H9 (cell line): ENCODE data around the gene PCSK1. TPM values are rescaled to one million over a fixed set of nuclear protein-coding genes. Genes with fewer than 3 reads are reported as not detected.
A peak's percentile ranks its signal among the peaks of the same experiment; 100 is the strongest.

Experiments
- DNase-seq: peaks from one replicate; pipeline ENCODE4 v3.0.0-alpha.2; 2017
- H2AFZ ChIP-seq: one replicate; pipeline ENCODE4 v1.6.1; 2013; ENCODE audit warnings: mild to moderate bottlenecking, low read length, control low read depth, moderate library complexity
- H2AK5ac ChIP-seq: 2 replicates; pipeline ENCODE4 v1.6.1; 2013; ENCODE audit warnings: low read length, control low read depth, mixed read lengths; ENCODE audit not compliant: insufficient read length
- H2BK120ac ChIP-seq: one replicate; pipeline ENCODE4 v1.6.1; 2013; ENCODE audit warnings: low read depth, mild to moderate bottlenecking, low read length, control low read depth, inconsistent platforms; ENCODE audit not compliant: poor library complexity, severe bottlenecking
- H2BK12ac ChIP-seq: 2 replicates; pipeline ENCODE4 v1.6.1; 2013; ENCODE audit warnings: low read length, control low read depth, mixed read lengths, low read depth; ENCODE audit not compliant: insufficient read length
- H2BK15ac ChIP-seq: 2 replicates; pipeline ENCODE4 v1.6.1; 2013; ENCODE audit warnings: low read depth, low read length, control low read depth
- H2BK20ac ChIP-seq: one replicate; pipeline ENCODE4 v1.6.1; 2013; ENCODE audit warnings: low read depth, mild to moderate bottlenecking, low read length, control low read depth, inconsistent platforms; ENCODE audit not compliant: poor library complexity, severe bottlenecking
- H2BK5ac ChIP-seq: 2 replicates; pipeline ENCODE4 v1.6.1; 2013; ENCODE audit warnings: low read length, control low read depth, mixed read lengths; ENCODE audit not compliant: insufficient read length
- H3K14ac ChIP-seq: 2 replicates; pipeline ENCODE4 v1.6.1; 2013; ENCODE audit warnings: low read length, control low read depth; ENCODE audit not compliant: insufficient read depth
- H3K18ac ChIP-seq: 2 replicates; pipeline ENCODE4 v1.6.1; 2013; ENCODE audit warnings: low read depth, mild to moderate bottlenecking, mixed read lengths, low read length, control low read depth; ENCODE audit not compliant: insufficient read length
- H3K23ac ChIP-seq: 2 replicates; pipeline ENCODE4 v1.6.1; 2013; ENCODE audit warnings: low read length, control low read depth, mixed read lengths, low read depth; ENCODE audit not compliant: insufficient read length
- H3K23me2 ChIP-seq: 2 replicates; pipeline ENCODE4 v1.6.1; 2013; ENCODE audit warnings: low read depth, mild to moderate bottlenecking, mixed read lengths, low read length, control low read depth; ENCODE audit not compliant: insufficient read length, poor library complexity, severe bottlenecking
- H3K27ac ChIP-seq: 2 replicates; pipeline ENCODE4 v1.5.1; 2013; ENCODE audit warnings: low read length, control low read depth, mixed read lengths, low read depth; ENCODE audit not compliant: insufficient read length
- H3K27me3 ChIP-seq: 2 replicates; pipeline ENCODE4 v1.6.1; 2013; ENCODE audit warnings: low read length, control low read depth, inconsistent platforms; ENCODE audit not compliant: insufficient read depth
- H3K4ac ChIP-seq: 2 replicates; pipeline ENCODE4 v1.6.1; 2013; ENCODE audit warnings: low read depth, mild to moderate bottlenecking, control low read depth, inconsistent platforms, low read length, moderate library complexity
- H3K4me1 ChIP-seq: 2 replicates; pipeline ENCODE4 v1.6.1; 2013; ENCODE audit warnings: low read length, control low read depth, inconsistent platforms; ENCODE audit not compliant: insufficient read depth
- H3K4me2 ChIP-seq: 2 replicates; pipeline ENCODE4 v1.6.1; 2013; ENCODE audit warnings: low read length, control low read depth, mixed read lengths; ENCODE audit not compliant: insufficient read length, insufficient read depth
- H3K56ac ChIP-seq: 2 replicates; pipeline ENCODE4 v1.6.1; 2013; ENCODE audit warnings: low read depth, mild to moderate bottlenecking, mixed read lengths, low read length, control low read depth; ENCODE audit not compliant: insufficient read length
- H3K79me1 ChIP-seq: 2 replicates; pipeline ENCODE4 v1.6.1; 2013; ENCODE audit warnings: low read depth, mild to moderate bottlenecking, moderate library complexity, low read length, control low read depth, inconsistent platforms; ENCODE audit not compliant: insufficient read depth, poor library complexity, severe bottlenecking
- H3K79me2 ChIP-seq: 2 replicates; pipeline ENCODE4 v1.6.1; 2013; ENCODE audit warnings: low read length, control low read depth, inconsistent platforms; ENCODE audit not compliant: insufficient read depth
- H3K9ac ChIP-seq: 2 replicates; pipeline ENCODE4 v1.6.1; 2013; ENCODE audit warnings: low read length, control low read depth, mixed read lengths; ENCODE audit not compliant: insufficient read length; ENCODE audit errors: extremely low read depth
- H3K9me3 ChIP-seq: one replicate; pipeline ENCODE4 v1.6.1; 2013; ENCODE audit warnings: low read depth, low read length, inconsistent platforms; ENCODE audit not compliant: control insufficient read depth
- H3T11ph ChIP-seq: one replicate; pipeline ENCODE4 v1.6.1; 2013; ENCODE audit warnings: mild to moderate bottlenecking, low read length, control low read depth, inconsistent platforms
- H4K20me1 ChIP-seq: one replicate; pipeline ENCODE4 v1.6.1; 2013; ENCODE audit not compliant: control insufficient read depth, insufficient read length, insufficient read depth
- H4K5ac ChIP-seq: 2 replicates; pipeline ENCODE4 v1.6.1; 2013; ENCODE audit warnings: low read depth, mild to moderate bottlenecking, mixed read lengths, low read length, control low read depth; ENCODE audit not compliant: insufficient read length
- H4K8ac ChIP-seq: replicated peaks from 2 replicates; pipeline ENCODE4 v1.6.1; 2013; ENCODE audit warnings: low read length, control low read depth, mixed read lengths, low read depth; ENCODE audit not compliant: insufficient read length
- H4K91ac ChIP-seq: 2 replicates; pipeline ENCODE4 v1.6.1; 2013; ENCODE audit warnings: low read depth, mild to moderate bottlenecking, moderate library complexity, mixed read lengths, low read length, control low read depth; ENCODE audit not compliant: insufficient read length
- H3K27ac Mint-ChIP-seq, 3 experiments: 2 replicates in 2 of 3; 3 replicates in 1 of 3; pipeline ENCODE4 v1.8.0; 2020 to 2021; ENCODE audit warnings: mixed read lengths in 3 of 3, mild to moderate bottlenecking in 1 of 3, moderate library complexity in 1 of 3
- H3K27me3 Mint-ChIP-seq: 2 replicates; pipeline ENCODE4 v1.8.0; 2021; ENCODE audit warnings: low read depth, mild to moderate bottlenecking, moderate library complexity, mixed read lengths
- H3K36me3 Mint-ChIP-seq, 3 experiments: 2 replicates in 2 of 3; 3 replicates in 1 of 3; pipeline ENCODE4 v1.8.0; 2020 to 2021; ENCODE audit warnings: low read depth in 3 of 3, mixed read lengths in 3 of 3; ENCODE audit not compliant: insufficient read depth in 1 of 3
- H3K4me1 Mint-ChIP-seq, 2 experiments: 2 replicates each; pipeline ENCODE4 v1.8.0; 2020; ENCODE audit warnings: mixed read lengths in 2 of 2
- H3K4me3 Mint-ChIP-seq, 2 experiments: 2 replicates in 1 of 2; 3 replicates in 1 of 2; pipeline ENCODE4 v1.8.0; 2020 to 2021; ENCODE audit warnings: mild to moderate bottlenecking in 2 of 2, mixed read lengths in 2 of 2, moderate library complexity in 1 of 2
- H3K9me3 Mint-ChIP-seq, 2 experiments: 2 replicates in 1 of 2; 3 replicates in 1 of 2; pipeline ENCODE4 v1.8.0; 2020; ENCODE audit warnings: mild to moderate bottlenecking in 2 of 2, mixed read lengths in 2 of 2, moderate library complexity in 1 of 2
- CTCF ChIP-seq: fragments of 200-600 bp; sonication (generic); conservative IDR thresholded peaks from 3 replicates; pipeline ENCODE4 v1.8.0; 2021; ENCODE audit warnings: antibody characterized with exemption, mild to moderate bottlenecking
- WGBS: extraction: QIAGEN DNeasy Blood & Tissue Kit; methylation state at CpG from one replicate; pipeline ENCODE4 v1.1.7; 2013; ENCODE audit warnings: missing lambda C conversion rate, low lambda C conversion rate, mixed read lengths; ENCODE audit not compliant: insufficient read length; ENCODE audit errors: extremely low coverage; 5-methylcytosine and 5-hydroxymethylcytosine counted together
- total RNA-seq: library from RNA; stranded (reverse); gene quantifications from 2 replicates; pipeline ENCODE4 v1.2.1, GENCODE V29; 2021

Gene PCSK1
- total RNA-seq, 1 experiment from 2014 or later: 2.9 TPM

DNA sequence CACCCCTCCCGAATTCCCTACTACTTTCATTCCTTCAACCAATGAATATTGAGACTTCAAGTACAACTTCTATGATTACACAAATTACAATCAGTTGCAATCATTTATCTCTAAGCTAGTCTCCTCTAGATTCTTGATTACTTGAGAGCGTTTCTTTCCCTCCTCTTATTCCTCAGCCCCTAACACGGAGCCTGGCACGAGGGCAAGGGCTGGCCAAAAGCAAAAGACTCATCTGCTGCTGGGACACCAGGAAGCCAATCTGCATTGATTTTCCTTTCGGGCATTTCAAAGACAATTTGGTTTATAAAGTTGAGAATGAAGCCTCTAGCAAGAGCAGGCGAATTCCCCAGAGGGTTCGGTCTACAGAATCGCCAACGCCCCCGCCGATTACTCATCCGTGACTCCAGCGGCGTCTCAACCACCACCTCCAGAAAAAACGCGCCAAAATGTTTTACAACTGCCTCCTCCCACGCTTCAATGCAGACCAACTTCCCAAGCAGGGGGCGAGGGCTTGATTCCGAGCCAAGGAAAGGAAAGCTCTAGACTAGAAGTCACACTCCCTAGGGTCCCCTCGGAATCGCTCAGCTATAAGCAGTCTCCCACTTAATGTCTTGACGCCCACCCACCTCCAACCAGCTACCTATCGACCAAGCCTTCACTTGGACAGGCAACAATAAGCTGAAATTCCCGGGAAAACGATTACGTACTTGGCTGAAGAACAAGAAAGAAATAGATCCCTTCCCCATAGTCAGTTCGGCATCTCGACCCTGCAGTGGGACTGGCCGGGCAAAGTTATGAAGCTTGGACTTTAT lies 1.5 kb downstream of the PCSK1 start:
- no peak overlapping the region; the same call in 1 of the 2 replicates for H3K14ac ChIP-seq
- no peak overlapping the region for H2BK20ac ChIP-seq
- H2BK15ac ChIP-seq: no peak overlapping the region
- no peaks in the 10 kb centered on the region for H3K9me3 Mint-ChIP-seq
- no peak for TF ChIP-seq CTCF
- no peaks in the 10 kb centered on the region for H4K20me1 ChIP-seq
- no peak overlapping the region for H3K23ac ChIP-seq
- no peak overlapping the region for H2BK5ac ChIP-seq
- H2BK120ac ChIP-seq: no peak overlapping the region
- H3K4me3 Mint-ChIP-seq: peak overlapping the region; percentile 78 to 95
- no peak overlapping the region for H4K91ac ChIP-seq
- H3K23me2 ChIP-seq: peaks cover 22% of the 10 kb centered on the region
- H4K8ac ChIP-seq: no peak overlapping the region
- peak overlapping the region in 1 of 3 experiments; percentile 21; a peak in 2 of 7 replicates for H3K27ac Mint-ChIP-seq
- H3K4me1 Mint-ChIP-seq: peaks cover 33 to 34% of the 10 kb centered on the region in 2 experiments
- no peaks in the 10 kb centered on the region for H3K79me2 ChIP-seq
- H3K27me3 Mint-ChIP-seq: peaks cover 69% of the 10 kb centered on the region
- no peak overlapping the region for H3T11ph ChIP-seq
- H2AK5ac ChIP-seq: no peak overlapping the region
- no peak overlapping the region for H3K56ac ChIP-seq
- H3K9me3 ChIP-seq: no peaks in the 10 kb centered on the region
- H3K79me1 ChIP-seq: no peaks in the 10 kb centered on the region
- no peak overlapping the region for H3K4ac ChIP-seq
- peaks cover 2% of the 10 kb centered on the region; the same call in 1 of the 2 replicates for H3K4me1 ChIP-seq
- no CpG with 5 or more reads among the region's 29 CpGs for WGBS
- H3K4me2 ChIP-seq: peak overlapping the region; percentile 76
- no peak overlapping the region for H2AFZ ChIP-seq
- H3K9ac ChIP-seq: no peak overlapping the region
- H4K5ac ChIP-seq: no peak overlapping the region
- no peak overlapping the region for H3K27ac ChIP-seq
- H2BK12ac ChIP-seq: no peak overlapping the region
- H3K27me3 ChIP-seq: peaks cover 15% of the 10 kb centered on the region; the same call in 1 of the 2 replicates
- DNase-seq: no peak
- no peaks in the 10 kb centered on the region for H3K36me3 Mint-ChIP-seq
- no peak overlapping the region for H3K18ac ChIP-seq
